ENCODE data around the gene NALCN.
A peak's percentile ranks its signal among the peaks of the same experiment; 100 is the strongest.

The NALCN gene

GRCh38 chr13:101181076-101181685 is 235.1 kb downstream of the NALCN start:
- no peak for DNase-seq

GRCh38 chr13:101179021-101179420 is 237.3 kb downstream of the NALCN start:
- DNase-seq = no peak

GRCh38 chr13:101178406-101178805 is 237.9 kb downstream of the NALCN start:
- no peak for DNase-seq

- DNase-seq = no peak
Observed at GRCh38 chr13:101170306-101170705, 246.0 kb downstream of the NALCN start.

- DNase-seq = no peak
Observed at GRCh38 chr13:101157261-101157660, 259.0 kb downstream of the NALCN start.

GRCh38 chr13:101155920-101156319 is 260.4 kb downstream of the NALCN start:
- DNase-seq = no peak

GRCh38 chr13:101152184-101152583 is 264.1 kb downstream of the NALCN start:
- no peak for DNase-seq

- no peak for DNase-seq
Observed at GRCh38 chr13:101150998-101151397, 265.3 kb downstream of the NALCN start.

- peak in 1 of 2 experiments; percentile 21 for DNase-seq
Observed at GRCh38 chr13:101149735-101150384, 266.4 kb downstream of the NALCN start.

GRCh38 chr13:101146101-101146898 is 270.0 kb downstream of the NALCN start:
- no peak for DNase-seq

- DNase-seq = peak; percentile 38 to 55
Observed at GRCh38 chr13:101144808-101145419, 271.4 kb downstream of the NALCN start.

- no peak for DNase-seq
Observed at GRCh38 chr13:101140936-101141335, 275.4 kb downstream of the NALCN start.

- no peak for DNase-seq
Observed at GRCh38 chr13:101140087-101140770, 276.1 kb downstream of the NALCN start.

GRCh38 chr13:101139081-101139480 is 277.2 kb downstream of the NALCN start:
- peak in 1 of 2 experiments; percentile 12 for DNase-seq

GRCh38 chr13:101127741-101128353 is 288.5 kb downstream of the NALCN start:
- DNase-seq = peak; percentile 57 to 70

GRCh38 chr13:101123028-101123427 is 293.3 kb downstream of the NALCN start:
- no peak for DNase-seq

- DNase-seq = no peak
Observed at GRCh38 chr13:101121608-101122007, 294.7 kb downstream of the NALCN start.

- DNase-seq = no peak
Observed at GRCh38 chr13:101120007-101120406, 296.3 kb downstream of the NALCN start.

GRCh38 chr13:101116826-101117225 is 299.5 kb downstream of the NALCN start:
- no peak for DNase-seq

- DNase-seq = no peak
Observed at GRCh38 chr13:101116341-101116740, 300.0 kb downstream of the NALCN start.

- no peak for DNase-seq
Observed at GRCh38 chr13:101115762-101116171, 300.5 kb downstream of the NALCN start.

GRCh38 chr13:101111894-101112293 is 304.4 kb downstream of the NALCN start:
- DNase-seq = no peak

Measured in NCI-H2081 (cell line).